Heart left ventricle (tissue), 13 donors: ENCODE measurements around the gene MAST3.

Source experiments
- CTCF ChIP-seq, 12 donors: fragments of 200-600 bp; sonication (generic) in 4 of 12; IDR thresholded peaks; one replicate each; pipeline versions ENCODE4 v1.5.0 to v1.8.0; 2018 to 2022; ENCODE audit warnings: antibody characterized with exemption in 12 of 12, mild to moderate bottlenecking in 5 of 12
- POLR2A ChIP-seq, 2 donors: fragments of 450-650 bp; IDR thresholded peaks; one replicate each; pipeline ENCODE4 v1.6.1; 2017; ENCODE audit warnings: antibody characterized with exemption in 2 of 2, mild to moderate bottlenecking in 2 of 2, moderate library complexity in 2 of 2
- donor health status: ischemic (EF 13 %, LVEDD 7.1; RV severe dilation, severe dysfunction).
- donor health status: DM: no; HTN: yes; CAD: no.
- donor health status: DM: no; HTN: no; CAD: no.
- donor health status: ischemic (EF 25% LVEDD 6.9; RV normal size, moderate dysfunction).
- donor health status: ischemic (EF 25% LVEDD 5.7; RV mildly dilated, moderate dysfunction).
- donor health status: ischemic (EF 35%, LVEDD 5.7; RV mildly dilated, moderate dysfunction).
- donor health status: nonischemic (EF 11% LVEDD 7.7; RV severe dilation, severe dysfunction).
- donor health status: DM: yes; HTN: yes; CAD: no.
- donor health status: PGD.
- donor health status: ischemic (EF 29% LVEDD 5.4; RV normal size, mild dysfunction).
- donor health status: nonischemic (EF 23%, LVEDD 6.1; RV moderate dilation, normal function).

- TF ChIP-seq CTCF (IDR thresholded peaks at IDR 0.05) (no peak), POLR2A (IDR thresholded peaks at IDR 0.05) (no peak)
Measured at GRCh38 chr19:18097993-18098890, 664 bp downstream of the MAST3 start.
